Liver (tissue), 3 donors: ENCODE results near the gene SLC49A4.

ENCODE experiments used
- ATF3 ChIP-seq: IDR thresholded peaks from 2 replicates; pipeline ENCODE4 v1.6.1; 2016; ENCODE audit warnings: antibody characterized with exemption
- CTCF ChIP-seq: fragments of 150-350 bp; IDR thresholded peaks from 2 replicates; pipeline ENCODE4 v1.5.1; 2017; ENCODE audit warnings: improper control_type of control experiment, low read depth, low read length; ENCODE audit not compliant: missing input control
- EGR1 ChIP-seq, 2 donors: IDR thresholded peaks; 2 replicates each; pipeline ENCODE4 v1.6.1; 2016 to 2018; ENCODE audit warnings: antibody characterized with exemption in 2 of 2, low read depth in 2 of 2
- FOXA1 ChIP-seq: IDR thresholded peaks from 2 replicates; pipeline ENCODE4 v1.6.1; 2016; ENCODE audit warnings: antibody characterized with exemption
- GABPA ChIP-seq, 2 donors: IDR thresholded peaks in 1 of 2; conservative IDR thresholded peaks in 1 of 2; 2 replicates each; pipeline ENCODE4 v1.6.1; 2016; ENCODE audit warnings: antibody characterized with exemption in 2 of 2, mild to moderate bottlenecking in 1 of 2, moderate library complexity in 1 of 2
- JUND ChIP-seq, 2 donors: IDR thresholded peaks; 2 replicates each; pipeline ENCODE4 v1.6.1; 2016; ENCODE audit warnings: antibody characterized with exemption in 2 of 2
- MAX ChIP-seq: IDR thresholded peaks from 2 replicates; pipeline ENCODE4 v1.6.1; 2016; ENCODE audit warnings: antibody characterized with exemption
- NR2F2 ChIP-seq: IDR thresholded peaks from 2 replicates; pipeline ENCODE4 v1.6.1; 2016; ENCODE audit warnings: antibody characterized with exemption
- RAD21 ChIP-seq, 2 donors: IDR thresholded peaks; 2 replicates each; pipeline ENCODE4 v1.6.1; 2016; ENCODE audit warnings: antibody characterized with exemption in 2 of 2, mild to moderate bottlenecking in 2 of 2
- REST ChIP-seq: IDR thresholded peaks from 2 replicates; pipeline ENCODE4 v1.6.1; 2016; ENCODE audit warnings: antibody characterized with exemption, mild to moderate bottlenecking
- SP1 ChIP-seq: IDR thresholded peaks from 2 replicates; pipeline ENCODE4 v1.6.1; 2018; ENCODE audit warnings: antibody characterized with exemption, mild to moderate bottlenecking
- TAF1 ChIP-seq: conservative IDR thresholded peaks from 2 replicates; pipeline ENCODE4 v1.6.1; 2016; ENCODE audit warnings: antibody characterized with exemption, mild to moderate bottlenecking
- YY1 ChIP-seq: IDR thresholded peaks from 2 replicates; pipeline ENCODE4 v1.6.1; 2016; ENCODE audit warnings: antibody characterized with exemption, mild to moderate bottlenecking
- ZBTB33 ChIP-seq: IDR thresholded peaks from 2 replicates; pipeline ENCODE4 v1.6.1; 2016; ENCODE audit warnings: antibody characterized with exemption
- donor health status: healthy.
- donor health status: healthy.

DNA sequence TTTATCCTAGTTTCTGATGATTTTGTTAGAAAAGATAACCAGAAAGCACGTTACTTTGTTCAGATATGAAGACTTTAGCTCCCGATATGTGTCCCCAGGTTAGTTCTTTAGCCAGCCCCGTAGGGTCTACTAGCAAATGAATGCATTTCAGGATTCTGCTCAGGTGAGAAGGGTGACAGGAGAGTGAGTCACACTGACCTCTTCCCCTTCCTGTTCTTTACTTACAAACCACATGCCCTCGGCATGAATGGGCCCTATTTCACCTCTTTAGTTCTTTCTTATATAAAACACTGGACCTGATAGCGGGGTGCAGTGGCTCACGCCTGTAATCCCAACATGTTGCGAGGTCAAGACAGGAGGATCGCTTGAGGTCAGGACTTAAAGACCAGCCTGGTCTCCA lies 98.4 kb downstream of the SLC49A4 start:
- TF ChIP-seq CTCF (no peak), FOXA1 (no peak), MAX (no peak), TAF1 (no peak), SP1 (no peak), NR2F2 (no peak), EGR1 (IDR thresholded peaks at IDR 0.05; ENCODE audit: low read depth in 2 of 2) (no peak), REST (no peak), ATF3 (no peak), YY1 (no peak), RAD21 (IDR thresholded peaks at IDR 0.05) (no peak), ZBTB33 (no peak), GABPA (IDR thresholded peaks at IDR 0.05 in 1 of 2, conservative IDR thresholded peaks at IDR 0.05 in 1 of 2) (no peak), JUND (IDR thresholded peaks at IDR 0.05) (no peak)
